GM19452 (cell line): ENCODE data around the gene CDT1.
"Not testable (repeated sequence)": the region's sequence is repeated elsewhere in the genome, so short reads cannot be mapped to it uniquely, and the experiment has no call there.

Experiments used
- ATAC-seq: cut with Tn5 transposase; IDR thresholded peaks from one replicate; pipeline ENCODE4 v1.9.1; 2021; ENCODE audit not compliant: unreplicated experiment

Gene CDT1

GRCh38 chr16:88782454-88783390 lies 20.9 kb upstream of the CDT1 start:
- no peak for ATAC-seq

DNA sequence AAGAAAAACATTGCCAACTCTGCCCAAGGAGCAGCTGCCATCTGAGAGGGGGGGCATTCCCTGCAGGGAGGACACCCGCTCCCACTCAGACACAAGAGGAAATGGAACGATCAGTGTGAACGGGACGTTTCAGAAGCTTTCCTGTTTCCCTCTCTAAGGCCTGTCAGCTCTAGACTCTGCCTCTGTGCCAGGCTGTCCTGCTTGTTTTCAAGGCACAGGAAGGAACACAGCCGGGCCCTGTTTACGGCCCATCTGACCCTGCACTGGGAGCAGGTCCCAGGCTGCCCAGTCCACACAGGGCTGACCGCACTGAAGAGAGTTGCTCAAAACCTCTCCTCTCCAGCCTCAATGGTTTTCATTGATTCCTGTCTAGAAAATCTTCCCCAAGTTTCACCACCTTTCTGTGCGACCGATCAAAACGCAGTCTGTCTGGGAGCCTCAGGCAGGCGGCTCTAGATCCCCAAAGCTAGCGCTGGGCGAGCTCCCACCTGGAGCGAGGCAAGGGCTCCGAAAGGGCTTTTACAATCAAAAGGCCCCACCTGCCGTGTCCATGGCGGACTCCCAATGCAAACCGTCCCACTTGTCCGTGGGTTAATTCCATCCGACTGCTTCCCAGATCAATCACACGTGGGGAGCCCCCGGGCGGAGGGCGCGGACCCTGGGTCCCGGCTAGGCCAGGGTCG lies 20.1 kb upstream of the CDT1 start:
- no peak for ATAC-seq

- ATAC-seq, result no peak
These were observed 19.3 kb upstream of the CDT1 start for GRCh38 chr16:88784074-88784855.

DNA sequence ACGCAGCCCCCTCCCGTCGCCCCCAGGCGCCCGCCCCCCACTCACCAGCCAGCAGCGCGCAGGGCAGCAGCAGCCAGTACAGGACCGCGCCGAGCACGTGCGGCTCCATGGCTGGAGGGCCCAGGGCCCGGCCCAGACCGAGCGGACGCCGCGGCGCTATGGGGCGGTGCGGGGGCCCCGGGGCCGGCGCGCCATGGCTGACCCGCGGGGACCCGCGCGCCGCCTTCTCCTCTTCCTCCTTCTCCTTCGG lies 18.8 kb upstream of the CDT1 start:
- no peak for ATAC-seq

DNA sequence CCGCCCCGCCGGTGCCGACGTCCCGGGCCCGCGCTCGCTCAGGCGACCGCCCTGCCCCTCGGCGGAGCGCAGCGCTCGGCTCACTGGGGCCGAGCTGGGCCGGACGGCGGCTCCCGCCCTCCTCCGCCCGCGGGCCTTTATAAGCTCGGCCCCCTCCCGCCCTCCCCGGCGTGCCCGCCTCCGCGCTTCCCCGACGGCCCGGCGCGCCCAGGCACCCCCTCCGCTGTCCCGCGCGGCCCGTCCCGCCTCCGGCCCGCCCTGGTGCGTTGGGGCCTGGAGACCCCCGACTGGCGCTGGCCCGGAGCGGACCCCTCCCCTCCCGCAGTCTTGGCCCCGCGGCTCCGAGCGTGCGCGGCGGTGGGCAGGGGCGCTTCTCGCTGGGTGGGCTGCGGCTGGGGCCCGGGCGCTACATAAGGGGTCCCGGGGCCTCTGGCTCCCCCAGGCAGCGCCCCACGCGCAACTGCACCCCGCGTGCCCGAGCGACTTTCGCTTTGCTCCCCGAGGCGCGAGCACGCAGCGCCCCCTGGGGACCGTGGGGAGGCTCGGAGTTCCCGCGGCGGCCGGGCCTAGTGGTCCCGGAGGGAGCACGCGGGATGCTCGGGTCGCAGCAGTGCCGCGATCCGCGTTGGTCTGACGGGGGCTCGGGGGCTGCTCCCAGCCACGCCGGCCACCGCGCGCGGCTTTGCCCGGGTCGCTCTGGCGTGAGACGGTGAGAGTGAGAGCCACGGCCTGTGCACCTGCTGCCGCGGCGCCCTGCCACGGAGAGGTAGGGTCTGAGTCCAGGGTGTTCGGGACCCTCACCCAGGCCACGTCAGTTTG lies 18.3 kb upstream of the CDT1 start, which contains the start of gene PIEZO1:
TSS of gene PIEZO1 (minus strand) at position 115 of the 819 bp plus-strand sequence. CDS start 256 bp downstream, outside the sequence.
- no peak for ATAC-seq

DNA sequence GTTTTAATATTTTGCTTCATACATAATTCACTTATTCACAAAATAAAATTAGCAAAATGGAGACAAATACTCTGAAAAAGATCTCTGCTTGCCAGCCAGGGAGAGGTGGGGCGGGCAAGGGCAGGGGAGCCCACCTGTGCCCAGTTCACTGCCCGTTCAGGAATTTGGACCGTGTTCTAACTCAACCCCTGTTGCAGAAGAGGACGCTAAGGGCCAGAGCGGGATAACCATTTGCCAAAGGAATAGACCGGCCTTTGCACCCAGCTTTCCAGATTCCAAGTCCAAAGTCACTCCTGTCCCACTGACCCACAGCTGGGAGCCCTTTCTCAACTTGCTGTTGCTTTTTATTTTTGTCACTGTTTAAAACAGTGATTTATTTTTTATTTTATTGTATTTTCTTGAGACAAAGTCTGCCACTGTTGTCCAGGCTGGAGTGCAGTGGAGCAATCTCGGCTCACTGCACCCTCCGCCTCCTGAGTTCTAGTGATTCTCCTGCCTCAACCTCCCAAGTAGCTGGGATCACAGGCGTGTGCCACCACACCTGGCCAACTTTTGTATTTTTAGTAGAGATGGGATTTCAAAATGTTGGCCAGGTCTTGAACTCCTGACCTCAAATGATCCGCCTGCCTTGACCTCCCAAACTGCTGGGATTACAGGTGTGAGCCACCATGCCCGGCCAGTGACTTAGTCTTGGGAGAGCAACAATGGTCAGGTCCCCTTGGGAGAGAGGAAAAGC lies 15.8 kb upstream of the CDT1 start:
- ATAC-seq, result no peak

GRCh38 chr16:88788749-88789148 lies 14.8 kb upstream of the CDT1 start:
- not testable (repeated sequence) for ATAC-seq

- ATAC-seq, result no peak
These were observed 14.0 kb upstream of the CDT1 start for GRCh38 chr16:88789594-88789993.

- no peak for ATAC-seq
These were observed 13.0 kb upstream of the CDT1 start for GRCh38 chr16:88790312-88791211.

DNA sequence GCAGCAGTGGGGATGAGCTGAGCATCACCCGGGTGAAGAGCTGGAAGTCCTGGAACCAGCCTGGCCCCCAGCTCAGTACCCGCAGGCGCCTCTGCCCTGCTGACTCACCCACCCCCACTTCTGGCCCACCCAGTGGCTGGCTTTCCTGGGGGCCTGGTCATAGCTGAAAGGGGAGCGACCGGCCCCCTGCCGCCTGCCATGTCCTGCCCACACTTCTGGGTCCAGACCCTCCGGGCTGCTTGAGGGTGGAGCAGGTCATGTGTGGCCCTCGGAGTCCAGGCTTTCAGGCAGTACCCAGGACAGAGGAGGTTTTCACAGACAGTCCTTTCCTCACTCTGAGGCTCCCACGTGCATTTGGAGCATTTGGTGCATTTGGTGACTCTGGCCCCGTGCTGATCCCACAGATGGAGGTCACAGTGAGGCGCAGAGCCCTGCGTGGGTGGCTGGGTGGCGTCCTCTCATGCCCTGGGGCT lies 11.5 kb upstream of the CDT1 start:
- no peak for ATAC-seq

DNA sequence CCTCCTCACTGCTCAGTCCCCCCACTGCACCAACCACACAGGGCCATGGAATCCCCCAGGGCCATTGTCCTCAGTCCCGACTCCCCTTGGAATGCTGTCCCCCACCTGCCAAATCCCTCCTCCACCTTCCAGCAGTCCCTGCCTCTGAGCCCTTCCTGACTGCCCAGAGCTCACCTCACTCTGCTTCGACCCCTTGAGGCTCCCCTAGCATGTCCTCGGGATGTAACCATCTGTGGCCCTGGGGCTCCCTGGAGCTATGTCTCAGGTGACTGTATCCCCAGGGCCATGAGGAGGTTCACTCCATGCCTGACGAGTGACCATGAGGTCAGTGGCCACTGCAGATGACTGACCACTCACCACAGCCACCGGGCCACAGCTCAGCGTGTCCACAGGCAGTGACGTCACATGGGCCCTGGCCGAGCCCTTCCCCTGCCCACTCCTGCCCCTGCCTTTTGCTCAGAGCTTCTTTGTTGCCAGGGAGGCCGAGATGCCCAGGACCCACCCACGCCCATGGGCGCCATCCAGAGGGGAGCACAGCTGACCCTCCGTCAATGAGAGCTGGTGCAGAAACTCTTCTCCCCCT lies 10.8 kb upstream of the CDT1 start:
- no peak for ATAC-seq

GRCh38 chr16:88793251-88793954 lies 10.2 kb upstream of the CDT1 start:
- no peak for ATAC-seq

GRCh38 chr16:88796278-88796677 lies 7.3 kb upstream of the CDT1 start:
- ATAC-seq, result no peak

DNA sequence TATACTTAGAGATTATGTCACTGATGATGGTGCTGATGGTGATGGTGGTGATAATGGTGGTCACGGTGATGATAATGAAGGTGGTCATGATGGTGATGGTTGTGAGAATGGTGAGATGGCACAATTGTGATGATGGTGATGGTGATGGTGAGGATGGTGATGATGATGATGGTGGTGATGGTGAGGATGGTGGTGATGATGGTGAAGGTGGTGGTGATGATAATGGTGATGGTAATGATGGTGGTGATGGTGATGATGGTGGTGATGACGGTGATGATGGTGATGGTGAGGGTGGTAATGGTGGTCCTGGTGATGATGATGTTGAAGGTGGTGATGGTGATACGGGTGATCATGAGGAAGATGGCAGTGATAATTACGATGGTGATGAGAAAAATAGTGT lies 5.5 kb upstream of the CDT1 start:
- no peak for ATAC-seq

DNA sequence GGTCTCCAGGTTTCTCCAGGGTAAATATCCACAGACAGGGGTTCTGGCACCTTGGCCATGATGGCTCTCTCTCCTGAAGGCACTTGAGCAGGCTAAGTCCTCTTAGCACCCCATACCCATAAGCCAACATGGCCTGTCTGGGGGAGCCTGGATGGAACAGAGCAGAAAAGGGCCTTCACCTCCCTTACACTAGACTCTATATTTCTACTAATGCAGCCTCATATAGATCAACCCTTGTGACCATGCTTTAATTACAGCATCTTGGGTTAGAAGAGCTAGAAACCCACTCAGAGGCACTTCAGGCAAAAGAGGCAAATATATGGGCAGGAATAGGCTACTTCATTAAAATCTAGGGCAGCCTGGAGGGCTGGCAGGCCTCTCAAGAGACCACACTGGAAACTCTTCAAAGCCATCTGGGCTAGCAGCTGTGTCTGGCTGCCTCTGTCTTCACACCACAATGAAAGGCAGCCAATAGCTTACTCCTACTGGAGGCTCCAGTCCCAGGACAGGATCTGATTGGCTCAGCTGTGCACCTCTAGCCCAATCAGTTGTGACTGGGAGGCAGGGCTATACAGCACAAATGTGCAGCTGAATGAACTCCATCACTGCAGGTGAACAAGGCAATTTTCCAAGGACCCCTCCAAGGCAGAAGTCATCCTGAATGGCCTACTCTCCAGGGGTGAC lies 4.7 kb upstream of the CDT1 start:
- no peak for ATAC-seq

GRCh38 chr16:88799569-88800276 lies 3.9 kb upstream of the CDT1 start:
- no peak for ATAC-seq

DNA sequence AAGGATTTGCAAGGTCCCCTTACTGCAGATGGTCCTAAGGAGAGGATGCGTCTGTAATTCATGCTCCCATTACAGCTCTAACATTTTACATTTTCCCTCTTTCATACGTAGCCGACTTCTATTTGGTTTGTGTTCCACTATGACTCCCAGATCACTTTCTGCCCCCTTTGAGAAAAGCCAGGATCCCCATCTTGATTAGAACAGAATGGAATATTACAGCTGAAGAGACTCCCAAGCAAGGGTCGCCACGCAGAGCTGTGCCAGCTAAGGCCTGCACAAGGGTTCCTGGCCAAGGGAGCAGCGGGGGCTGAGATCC lies 3.4 kb upstream of the CDT1 start:
- ATAC-seq, result no peak
